Ureter (tissue), 1 donor: Measurements from ENCODE around the gene CREB3L2. TPM values are rescaled to one million over a fixed set of nuclear protein-coding genes. Genes with fewer than 3 reads are reported as not detected.

Experiments
- DNase-seq: peaks from one replicate; pipeline ENCODE4 v3.0.0-alpha.2; 2020; ENCODE audit warnings: low spot score
- total RNA-seq: library from RNA; stranded (reverse); gene quantifications from one replicate; pipeline ENCODE4 v1.2.4, GENCODE V29; 2023
- donor health status: DM: yes; HTN: yes; CAD: no.

The CREB3L2 gene
- total RNA-seq, 1 donor from 2014 or later = 126 TPM

DNA sequence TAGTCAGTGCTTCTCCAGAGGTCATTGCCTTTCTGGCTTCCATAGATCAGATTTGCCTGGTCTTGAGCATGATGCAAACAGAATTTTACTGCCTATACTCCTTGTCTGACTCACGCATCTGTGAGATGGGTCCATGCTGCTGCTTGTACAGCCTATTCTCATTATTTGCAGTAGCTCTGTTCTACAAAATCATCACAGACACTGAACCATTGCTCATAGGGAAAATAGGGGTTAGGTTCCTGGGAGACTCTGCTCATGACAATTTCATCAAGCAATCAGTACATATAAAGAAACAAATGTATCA, 7.4 kb upstream of the CREB3L2 start:
- no peak for DNase-seq

DNA sequence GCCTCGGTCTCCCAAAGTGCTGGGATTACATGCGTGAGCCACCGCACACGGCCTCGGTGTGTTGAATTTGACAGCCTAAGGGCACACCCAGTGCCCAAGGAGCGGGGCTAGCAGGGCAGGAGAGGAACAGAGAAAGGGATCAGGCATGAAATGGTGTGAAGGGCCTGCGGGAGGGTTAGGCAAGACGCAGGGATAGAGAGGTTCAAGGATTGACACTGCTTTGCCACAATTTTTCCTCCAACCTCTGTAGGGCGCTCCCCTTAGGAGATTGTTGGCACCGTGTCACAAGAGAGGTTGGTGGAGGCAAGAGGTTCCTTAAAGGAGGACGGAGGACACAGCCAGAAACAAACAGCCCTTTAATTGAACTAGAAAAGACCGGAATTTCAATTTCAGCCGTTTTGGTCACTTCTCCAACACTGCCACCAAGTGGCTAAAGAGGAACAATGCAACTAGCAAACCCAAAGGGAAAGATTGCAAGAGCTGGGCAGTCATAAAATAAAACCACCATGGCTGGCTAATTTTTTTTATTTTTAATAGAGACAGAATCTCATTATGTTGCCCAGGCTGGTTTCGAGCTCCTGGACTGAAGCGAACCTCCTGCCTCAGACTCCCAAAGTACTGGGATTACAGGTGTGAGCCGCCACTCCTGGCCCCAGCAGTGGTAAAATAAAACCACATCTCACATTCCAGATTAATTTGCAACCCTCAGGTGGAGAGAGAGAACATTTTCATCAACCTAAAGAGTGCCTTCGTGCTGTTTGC, 6.9 kb upstream of the CREB3L2 start:
- no peak for DNase-seq

DNA sequence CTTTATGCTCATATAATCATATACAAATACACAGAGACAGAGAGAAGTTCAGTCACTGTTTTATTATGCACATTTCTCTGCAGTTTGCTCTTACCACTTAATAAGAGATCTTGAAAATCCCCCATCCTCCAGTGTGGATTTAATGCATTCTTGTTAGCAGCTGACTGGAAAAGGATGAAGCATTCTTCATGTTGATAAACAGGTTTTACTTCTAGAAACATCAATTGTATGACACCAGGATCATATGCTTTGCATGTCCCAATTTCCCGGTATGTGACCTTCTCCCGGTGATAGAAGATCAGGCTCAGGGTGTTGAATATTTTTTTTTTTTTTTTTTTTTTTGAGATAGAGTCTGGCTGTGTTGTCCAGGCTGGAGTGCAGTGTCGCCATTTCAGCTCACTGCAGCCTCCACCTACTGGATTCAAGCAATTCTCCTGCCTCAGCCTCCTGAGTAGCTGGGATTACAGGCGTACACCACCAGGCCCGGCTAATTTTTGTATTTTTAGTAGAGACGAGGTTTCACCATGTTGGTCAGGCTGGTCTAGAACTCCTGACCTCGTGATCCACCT, 6.2 kb upstream of the CREB3L2 start:
- no peak for DNase-seq

DNA sequence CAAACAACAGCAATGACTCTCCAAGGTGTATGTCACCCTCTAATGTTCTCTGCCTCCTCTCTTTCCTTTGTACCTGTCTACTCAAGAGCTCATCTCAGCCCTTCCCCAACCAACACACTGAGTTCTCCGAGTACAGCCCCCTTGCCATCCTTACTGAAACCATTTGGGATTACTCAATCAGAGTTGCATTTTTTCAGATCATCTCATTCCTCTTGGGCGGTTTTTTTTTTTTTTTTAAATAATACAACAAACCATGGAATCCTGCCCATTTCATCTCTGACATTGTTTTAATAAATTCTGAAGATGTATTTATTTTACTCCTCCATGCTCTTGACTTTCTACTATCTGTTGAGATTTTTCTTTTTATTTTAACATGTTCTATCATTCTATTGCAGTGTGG, 4.2 kb upstream of the CREB3L2 start:
- DNase-seq = no peak

DNA sequence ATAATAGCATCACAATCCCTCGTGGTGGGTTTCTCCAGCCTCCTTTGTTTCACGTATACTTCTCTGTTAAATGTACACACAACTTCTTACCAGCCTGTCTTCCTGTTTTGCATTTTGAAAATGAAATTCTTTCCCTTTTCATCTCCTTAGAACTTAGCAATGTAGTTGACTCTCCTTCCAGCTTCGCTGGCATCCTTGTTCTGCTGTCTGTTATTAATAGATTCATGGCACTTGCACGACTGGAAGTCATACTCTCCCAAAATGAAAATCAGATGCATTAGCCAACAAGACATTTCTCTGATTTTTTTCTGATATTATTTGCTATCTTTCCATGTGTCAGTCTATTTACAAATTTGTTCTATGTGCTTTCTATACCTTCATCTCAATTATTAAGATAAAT, 3.0 kb upstream of the CREB3L2 start:
- no peak for DNase-seq

DNA sequence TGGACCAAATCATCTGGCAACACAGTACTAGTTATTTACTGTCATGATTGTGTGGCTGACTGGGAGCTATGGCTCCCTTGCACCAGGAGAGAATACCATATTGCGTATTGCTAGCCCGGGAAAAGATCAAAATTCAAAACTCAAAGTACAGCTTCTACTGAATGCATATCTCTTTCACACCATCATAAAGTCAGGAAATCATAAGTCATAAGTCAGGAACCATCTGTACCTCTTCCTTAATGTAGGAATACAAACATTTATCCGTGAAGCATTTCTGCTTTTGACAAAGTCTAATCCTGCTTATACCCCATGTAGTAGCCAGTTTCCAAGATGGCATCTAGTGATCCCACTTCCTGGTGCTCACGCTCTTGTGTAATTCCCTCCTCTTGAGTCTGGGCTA, 2.2 kb upstream of the CREB3L2 start:
- no peak for DNase-seq

DNA sequence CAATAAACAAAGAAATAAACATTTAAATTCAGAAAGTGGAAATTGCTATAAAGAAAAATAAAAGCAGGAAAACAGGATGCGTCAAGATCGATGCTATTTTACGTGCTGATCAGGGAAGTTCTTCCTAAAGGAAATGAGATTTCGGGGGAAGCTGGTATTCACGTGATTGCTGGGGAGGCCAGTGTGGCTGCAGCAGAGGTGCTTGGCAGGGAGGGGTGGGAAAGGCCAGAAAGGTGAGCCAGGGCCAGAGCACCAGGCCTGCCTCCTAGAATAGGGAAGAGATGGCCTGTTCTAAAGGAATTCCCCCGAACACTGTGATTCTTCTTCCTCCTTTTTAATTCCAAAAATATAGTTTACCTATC, 923 bp upstream of the CREB3L2 start:
- DNase-seq = no peak

DNA sequence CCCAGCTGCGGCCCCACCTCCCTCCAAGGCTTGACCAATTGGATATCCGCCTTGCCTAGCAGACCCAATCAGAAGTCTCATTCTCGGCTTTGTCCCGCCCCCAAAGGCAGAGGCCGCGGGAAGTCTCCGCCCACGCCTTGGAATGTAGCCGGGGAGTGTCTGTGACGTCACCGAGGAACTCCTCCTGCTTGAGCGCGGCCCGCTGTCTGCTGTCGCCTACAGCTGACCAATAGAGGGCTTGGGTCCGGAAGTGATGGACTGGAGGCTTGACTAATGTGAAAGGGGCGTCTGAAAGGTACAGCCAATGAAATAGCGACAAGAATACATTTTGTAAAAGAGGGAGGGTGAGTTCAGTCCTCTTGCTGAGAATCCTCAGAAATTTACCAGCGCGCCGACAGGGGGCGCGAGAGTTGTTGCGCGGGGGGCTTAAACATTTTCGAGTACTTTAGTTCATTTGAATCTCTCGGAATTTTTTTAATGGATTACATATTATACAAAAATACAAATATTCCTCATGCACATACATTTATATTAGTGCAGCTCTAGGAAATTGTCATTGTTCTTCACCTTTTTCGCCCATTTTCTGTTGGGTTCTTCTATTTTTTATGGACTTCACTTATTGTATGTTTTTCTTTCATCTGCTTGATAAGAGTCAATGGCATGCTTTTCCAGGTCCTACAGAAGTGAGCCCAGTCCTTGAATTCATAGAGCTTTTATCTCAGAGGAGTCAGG, 376 bp upstream of the CREB3L2 start:
- peak; percentile 100 for DNase-seq

DNA sequence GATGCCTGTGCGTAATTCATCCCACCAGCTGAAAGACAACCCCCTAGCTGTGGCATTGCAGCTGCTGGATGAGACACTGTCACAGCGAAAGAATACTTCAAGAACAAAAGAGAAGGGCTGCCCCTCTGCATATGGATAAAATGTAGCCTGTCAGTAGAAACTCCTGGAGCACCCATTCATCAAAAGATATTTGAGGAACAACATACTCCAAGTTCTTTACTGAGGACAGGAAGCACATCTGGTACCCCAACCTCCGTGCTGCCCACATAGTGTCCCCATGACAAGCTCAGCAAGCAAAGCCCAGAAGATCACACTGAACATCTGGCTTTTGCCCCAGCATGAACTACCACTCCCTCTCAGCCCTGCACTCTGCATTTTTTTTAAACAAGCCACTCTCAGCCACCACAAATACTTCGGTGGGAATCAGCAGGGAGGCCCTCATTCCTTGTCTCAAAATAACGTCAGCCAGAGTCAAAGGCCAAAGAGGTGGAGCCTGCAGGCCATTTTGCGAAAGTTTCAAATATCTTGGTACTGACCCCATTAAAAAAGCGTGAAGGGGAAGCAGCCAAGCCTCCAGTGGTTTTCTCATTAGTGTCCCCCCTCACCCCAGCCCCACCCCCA, 1.7 kb downstream of the CREB3L2 start:
- DNase-seq = peak; percentile 66

DNA sequence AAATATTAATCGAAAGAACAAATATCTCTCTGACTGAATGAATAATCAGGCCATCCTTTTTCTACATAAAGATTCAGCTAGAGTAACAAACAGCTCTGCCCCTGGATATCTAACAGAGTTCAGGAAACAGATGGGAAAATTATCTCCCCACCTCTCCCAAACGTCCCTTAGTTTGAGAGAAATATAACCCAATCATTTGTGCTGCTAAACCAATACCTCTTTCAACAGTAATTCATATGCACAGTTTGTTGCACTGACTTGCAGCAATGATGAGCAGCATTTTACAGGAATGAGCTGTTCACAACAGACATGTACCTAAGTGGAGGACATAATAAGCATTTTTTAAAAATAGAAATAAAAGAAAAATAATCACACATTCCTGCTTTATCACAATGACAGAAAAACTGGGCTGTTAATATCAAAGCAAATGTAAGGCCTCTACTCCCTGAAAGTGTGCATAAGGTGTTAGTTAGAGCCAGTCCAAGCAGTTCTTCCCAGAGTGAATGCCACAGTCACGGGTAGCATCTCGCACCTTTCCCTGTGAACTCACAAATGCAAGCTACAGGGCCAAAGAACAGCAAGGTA, 2.3 kb downstream of the CREB3L2 start:
- no peak for DNase-seq

DNA sequence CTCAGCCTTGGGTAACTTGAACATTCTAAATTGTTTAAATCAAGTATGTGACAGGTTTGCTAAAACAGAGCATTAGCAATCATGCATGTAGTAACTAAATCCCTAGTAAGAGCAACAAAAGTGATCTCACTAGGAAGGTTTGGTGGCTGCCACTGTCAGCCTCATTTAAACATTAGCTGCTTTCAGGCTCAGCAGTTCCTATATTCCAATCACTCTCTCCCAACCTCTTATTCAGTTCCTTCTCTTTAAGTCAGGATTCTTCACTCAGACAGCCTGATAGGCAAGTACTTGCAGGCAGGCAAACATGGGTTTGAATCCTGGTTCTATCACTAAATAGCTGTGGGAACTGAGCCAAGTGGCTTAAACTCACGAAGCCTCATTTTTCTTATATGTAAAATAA, 3.6 kb downstream of the CREB3L2 start:
- no peak for DNase-seq

DNA sequence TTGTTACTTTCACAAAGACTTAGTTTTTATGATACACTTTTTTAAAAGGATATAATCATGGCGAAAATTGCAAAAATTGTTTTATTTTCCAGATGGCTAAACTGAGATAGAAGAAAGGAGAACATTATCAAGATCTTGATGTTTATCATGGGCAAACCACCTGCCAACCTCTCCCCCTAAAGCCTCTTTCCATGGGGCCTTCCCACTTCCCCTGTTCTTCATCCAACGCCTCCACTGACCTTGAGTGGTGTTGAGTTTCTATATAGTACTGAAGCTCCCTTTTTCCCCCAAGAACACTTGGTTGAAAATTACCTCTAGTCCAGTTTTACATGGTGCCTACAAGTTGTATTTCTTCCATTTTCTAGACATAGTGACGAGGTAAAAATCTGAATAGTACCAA, 5.0 kb downstream of the CREB3L2 start:
- DNase-seq = no peak

DNA sequence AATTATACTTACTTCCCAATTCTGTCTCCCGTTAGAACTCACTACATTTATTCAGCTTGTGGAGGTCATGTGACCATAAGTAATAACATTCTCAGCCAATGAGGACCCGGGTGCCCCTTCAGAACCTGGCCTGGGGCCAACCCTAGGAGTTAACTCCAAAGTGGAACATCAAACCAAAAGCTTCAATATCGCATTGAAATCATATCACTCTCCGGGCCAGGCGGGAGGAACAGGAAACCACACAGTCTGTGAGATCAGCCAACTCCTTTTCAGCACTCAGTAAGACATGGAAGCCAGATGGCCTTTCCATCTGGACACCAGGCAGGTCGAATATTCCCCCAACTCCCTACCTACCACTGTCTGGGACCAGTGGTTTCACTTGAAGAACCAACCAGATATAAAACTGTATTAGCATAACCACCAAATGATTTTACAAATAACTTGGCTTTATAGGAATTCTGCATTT, 5.5 kb downstream of the CREB3L2 start:
- DNase-seq = no peak

DNA sequence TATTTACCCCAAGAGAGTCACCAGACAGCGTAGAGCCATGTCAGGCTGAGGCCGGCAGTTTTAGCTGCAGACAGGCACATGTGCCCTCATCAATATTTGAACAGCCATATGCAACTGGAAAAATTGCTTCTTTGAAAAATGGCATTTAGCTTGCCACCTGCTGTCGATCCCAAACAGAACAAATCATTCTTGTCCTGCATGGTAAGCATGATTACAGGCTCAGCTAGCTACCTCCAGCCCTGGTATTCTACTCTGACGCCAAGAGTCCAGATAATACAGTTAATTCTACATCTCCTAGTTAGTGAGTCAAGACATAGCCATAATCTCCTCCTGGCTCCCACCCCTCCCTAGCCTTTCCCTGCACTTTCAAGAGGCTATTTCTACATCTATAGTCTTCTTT, 7.7 kb downstream of the CREB3L2 start:
- no peak for DNase-seq

DNA sequence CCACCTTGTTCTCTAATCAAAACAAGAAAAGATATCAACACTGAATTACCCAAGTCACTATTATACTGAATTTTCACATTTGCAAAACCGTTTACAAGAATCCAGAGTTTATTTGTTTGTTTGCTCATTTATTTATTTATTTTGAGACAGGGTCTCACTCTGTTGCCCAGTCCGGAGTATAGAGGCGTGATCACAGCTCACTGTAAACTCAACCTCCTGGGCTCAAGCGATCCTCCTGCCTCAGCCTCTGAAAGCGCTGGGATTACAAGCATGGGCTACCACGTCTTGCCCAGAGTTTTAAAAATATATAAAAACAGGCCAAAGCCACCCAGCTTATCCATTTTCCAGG, 8.5 kb downstream of the CREB3L2 start:
- no peak for DNase-seq

DNA sequence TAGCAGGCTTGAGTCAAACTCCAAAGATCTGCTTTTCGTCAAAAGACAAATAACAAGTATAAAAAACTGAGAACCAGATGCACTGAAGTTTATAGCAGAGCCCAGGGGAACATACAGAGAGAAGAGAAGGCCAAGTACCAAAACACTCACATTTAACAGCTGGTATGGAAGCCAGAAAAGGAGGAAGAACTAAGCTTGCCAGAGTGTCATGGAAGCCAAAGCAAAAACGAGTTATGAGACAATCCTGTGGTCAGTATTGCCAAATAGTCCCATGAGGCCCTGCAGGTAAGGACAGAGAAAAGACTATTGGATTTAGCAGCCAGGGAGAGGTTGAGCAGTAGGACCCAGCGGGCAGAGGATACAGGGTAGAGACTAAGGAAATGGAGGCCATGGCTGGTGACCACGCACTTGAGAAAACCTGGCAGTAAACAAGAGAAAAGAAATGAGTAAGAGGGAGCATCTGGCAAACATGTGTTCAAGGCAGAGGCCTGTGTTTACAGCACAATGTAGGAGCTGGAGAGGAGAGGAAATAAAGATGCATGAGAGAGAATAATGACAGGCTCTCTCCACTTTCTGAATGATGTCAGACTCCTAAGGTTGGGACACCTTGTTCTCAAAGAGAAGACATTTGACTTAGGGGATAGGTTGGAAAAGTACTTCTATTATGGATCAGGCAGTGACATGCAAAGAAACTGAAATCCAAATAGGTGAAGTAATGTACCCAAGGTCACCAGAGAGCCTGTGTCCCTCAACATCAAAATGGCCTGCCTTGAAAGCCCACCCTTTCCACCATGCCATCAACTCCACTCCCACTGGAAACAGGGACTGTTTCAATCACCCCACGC, 9.1 kb downstream of the CREB3L2 start:
- no peak for DNase-seq

DNA sequence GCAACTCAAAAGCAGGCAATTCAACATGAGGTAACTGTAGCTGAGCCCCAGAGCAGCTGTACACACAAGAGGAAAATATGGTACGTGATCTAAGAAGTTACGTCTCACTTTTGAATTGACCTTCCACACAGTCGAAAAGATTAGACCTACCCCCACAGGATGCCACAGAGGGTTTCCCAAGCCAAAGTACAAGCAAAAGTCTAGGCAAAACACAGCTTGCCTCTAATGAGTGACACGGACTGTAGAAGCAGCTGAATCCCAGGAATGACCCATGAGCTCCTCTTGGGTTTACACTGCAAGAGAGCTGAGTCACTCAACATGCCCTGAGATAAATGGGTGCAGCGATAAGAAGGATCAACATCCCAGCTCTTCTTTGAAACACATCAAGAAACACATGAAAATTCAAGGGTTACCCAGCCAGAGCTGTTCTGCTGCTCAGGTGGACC, 9.8 kb downstream of the CREB3L2 start:
- no peak for DNase-seq

DNA sequence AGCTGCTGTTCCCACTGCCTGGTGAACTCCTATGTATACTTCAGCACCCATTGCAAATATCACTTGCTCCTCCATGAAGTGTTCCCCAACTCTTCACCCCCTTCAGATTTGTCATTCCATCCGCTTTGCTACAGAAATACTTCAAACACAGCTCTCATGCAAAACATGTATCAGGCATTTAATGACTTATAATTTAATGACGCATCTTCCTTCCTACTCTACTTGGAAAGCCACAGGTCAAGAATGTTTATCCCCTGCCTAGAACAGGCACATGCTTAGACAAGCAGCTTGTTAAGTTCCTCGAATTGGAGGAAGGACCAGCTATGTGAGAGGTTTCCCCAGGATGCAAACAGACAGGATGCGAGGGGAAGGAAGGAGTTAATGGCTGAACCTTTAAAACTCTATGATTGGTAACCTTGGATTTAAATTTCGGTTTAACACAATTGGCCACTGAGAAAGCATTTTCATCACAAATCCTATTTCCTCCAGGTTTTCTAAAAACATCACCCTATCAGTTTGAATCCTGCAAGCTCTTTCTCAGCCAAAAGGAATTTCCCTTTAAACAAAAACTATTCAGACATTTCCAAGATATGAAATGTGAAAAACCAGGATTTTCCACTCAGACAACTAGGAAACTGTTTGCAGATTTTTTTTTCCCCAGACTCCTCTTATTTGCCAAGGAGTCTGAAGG, 11.5 kb downstream of the CREB3L2 start:
- no peak for DNase-seq

DNA sequence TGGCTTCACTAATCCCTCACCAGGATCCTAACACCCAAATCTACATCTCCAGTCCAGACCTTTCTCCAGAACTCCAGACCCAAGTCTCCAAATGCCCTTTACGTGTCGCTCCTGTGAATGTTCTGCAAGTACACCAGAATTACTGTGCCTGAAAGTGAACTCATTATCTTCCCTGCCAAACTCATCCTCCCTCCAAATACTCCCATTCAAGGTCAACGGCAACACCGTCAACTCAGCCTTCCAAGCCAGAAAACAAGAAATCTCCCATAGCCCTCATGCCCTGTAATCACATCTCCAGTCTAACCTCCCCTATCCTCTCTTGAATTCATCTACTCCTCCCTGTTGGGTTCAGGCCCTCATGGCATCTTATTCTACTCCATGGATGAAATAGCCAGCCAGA, 12.3 kb downstream of the CREB3L2 start:
- DNase-seq = no peak

DNA sequence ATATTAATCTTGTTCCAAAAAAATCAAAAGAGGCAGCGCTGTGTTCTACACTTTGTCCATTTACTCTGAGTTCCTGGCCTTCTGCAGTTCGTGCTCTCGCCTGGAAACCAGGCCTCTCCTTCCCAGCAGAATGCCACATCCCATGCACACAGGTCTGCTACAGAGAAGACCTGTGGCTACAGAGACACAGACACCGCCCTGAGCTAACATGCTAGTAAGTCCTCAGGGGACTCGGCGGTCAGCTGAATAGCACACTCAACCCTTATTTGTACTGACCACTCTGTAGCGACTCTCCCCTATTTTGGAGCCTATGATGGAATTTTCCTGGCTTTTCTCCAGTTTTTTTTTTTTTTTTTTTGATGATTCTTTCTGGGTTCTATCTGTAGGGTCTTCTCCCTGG, 12.8 kb downstream of the CREB3L2 start:
- DNase-seq = no peak

DNA sequence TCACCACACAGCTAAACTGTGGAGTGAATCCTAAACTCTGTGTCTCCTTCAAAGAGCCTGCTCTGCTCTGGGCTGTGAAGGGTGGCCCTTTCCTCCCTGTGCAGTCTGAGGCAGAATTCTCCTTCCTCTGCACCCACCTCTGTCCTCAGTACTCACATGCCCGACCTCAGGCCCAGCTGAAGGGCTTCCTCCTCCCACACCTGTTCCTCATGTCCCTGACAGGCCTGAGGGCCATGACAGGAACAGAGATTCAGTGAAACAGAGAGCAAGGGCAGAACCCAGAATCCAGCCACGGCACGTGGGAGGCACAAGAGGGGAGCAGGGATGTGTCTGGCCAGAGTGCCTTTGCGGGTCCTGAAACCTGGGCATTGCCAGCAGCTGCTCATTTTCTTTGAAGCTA, 13.9 kb downstream of the CREB3L2 start:
- DNase-seq = no peak
